IPS-20b (cell line): ENCODE data around the gene FGF21.
"Not testable (repeated sequence)": the region's sequence is repeated elsewhere in the genome, so short reads cannot be mapped to it uniquely, and the experiment has no call there.

ENCODE experiments used
- H3K27ac ChIP-seq: one replicate; pipeline ENCODE4 v1.5.1; 2013; ENCODE audit warnings: low read length
- H3K27me3 ChIP-seq: 2 replicates; pipeline ENCODE4 v1.6.1; 2013; ENCODE audit warnings: mild to moderate bottlenecking, low read length, inconsistent platforms; ENCODE audit not compliant: insufficient read depth
- H3K36me3 ChIP-seq: 2 replicates; pipeline ENCODE4 v1.6.1; 2013; ENCODE audit warnings: low read depth, mild to moderate bottlenecking, inconsistent platforms, low read length, moderate library complexity; ENCODE audit not compliant: insufficient read depth
- H3K4me1 ChIP-seq: 2 replicates; pipeline ENCODE4 v1.6.1; 2013; ENCODE audit warnings: mild to moderate bottlenecking, control low read depth, inconsistent platforms, low read length, moderate library complexity; ENCODE audit not compliant: insufficient read depth
- H3K4me3 ChIP-seq: 2 replicates; pipeline ENCODE4 v1.5.1; 2013; ENCODE audit warnings: mild to moderate bottlenecking, low read length, inconsistent platforms
- H3K9ac ChIP-seq: 2 replicates; pipeline ENCODE4 v1.6.1; 2013; ENCODE audit warnings: low read depth, mild to moderate bottlenecking, inconsistent platforms, low read length, moderate library complexity
- H3K9me3 ChIP-seq: 2 replicates; pipeline ENCODE4 v1.6.1; 2013; ENCODE audit warnings: mild to moderate bottlenecking, low read depth, low read length, inconsistent platforms; ENCODE audit not compliant: insufficient read depth

The FGF21 gene

GRCh38 chr19:48757741-48758144 is 2.4 kb downstream of the FGF21 start:
- Histone ChIP-seq H3K27ac (no peak overlapping the region), H3K27me3 (peaks cover 33% of the 10 kb centered on the region), H3K4me3 (no peak overlapping the region), H3K36me3 (no peaks in the 10 kb centered on the region), H3K9ac (no peak overlapping the region), H3K4me1 (peaks cover 11% of the 10 kb centered on the region; the same call in 1 of the 2 replicates), H3K9me3 (no peaks in the 10 kb centered on the region)

GRCh38 chr19:48760504-48761205 is 5.3 kb downstream of the FGF21 start:
- Histone ChIP-seq H3K9ac (no peak overlapping the region), H3K4me3 (no peak overlapping the region), H3K36me3 (no peaks in the 10 kb centered on the region), H3K4me1 (no peaks in the 10 kb centered on the region), H3K27ac (no peak overlapping the region), H3K9me3 (no peaks in the 10 kb centered on the region), H3K27me3 (peaks cover 22% of the 10 kb centered on the region)

DNA sequence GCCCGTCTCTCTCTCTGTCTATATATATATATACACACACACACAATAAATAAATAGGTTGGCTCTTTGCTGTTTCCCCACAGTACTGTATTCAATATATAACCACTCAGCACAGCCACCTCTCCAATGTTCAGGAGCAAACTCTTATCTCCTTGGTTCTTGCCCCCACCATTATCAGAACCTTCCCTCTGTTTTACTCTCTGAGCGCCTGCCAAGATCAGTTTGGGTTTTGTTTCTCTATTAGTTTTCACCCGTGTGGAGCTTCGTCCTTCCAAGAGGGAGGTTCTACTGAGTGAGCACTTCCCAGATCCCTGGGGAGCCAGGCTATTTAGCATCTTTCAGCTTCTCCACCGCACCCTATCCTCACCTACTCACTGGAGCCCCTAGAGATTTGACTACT is 10.5 kb downstream of the FGF21 start:
- not testable (repeated sequence) for H3K9ac ChIP-seq, H3K36me3 ChIP-seq
- H3K27me3 ChIP-seq = peaks cover 19% of the 10 kb centered on the region

GRCh38 chr19:48768171-48768753 is 12.9 kb downstream of the FGF21 start:
- not testable (repeated sequence) for H3K4me3 ChIP-seq, H3K9ac ChIP-seq, H3K9me3 ChIP-seq, H3K27ac ChIP-seq, H3K4me1 ChIP-seq, H3K27me3 ChIP-seq, H3K36me3 ChIP-seq

More for the DNA sequence above, 10.5 kb downstream of the FGF21 start:
- not testable (repeated sequence) for H3K4me3 ChIP-seq, H3K27ac ChIP-seq, H3K9me3 ChIP-seq, H3K4me1 ChIP-seq

- no peaks in the 10 kb centered on the region for H3K4me1 ChIP-seq
- no peak overlapping the region for H3K4me3 ChIP-seq
- no peak overlapping the region for H3K9ac ChIP-seq
- no peak overlapping the region for H3K27ac ChIP-seq
- H3K36me3 ChIP-seq = no peaks in the 10 kb centered on the region
- H3K27me3 ChIP-seq = no peaks in the 10 kb centered on the region
- no peaks in the 10 kb centered on the region for H3K9me3 ChIP-seq
These were observed 13.8 kb downstream of the FGF21 start for GRCh38 chr19:48768994-48769713.

DNA sequence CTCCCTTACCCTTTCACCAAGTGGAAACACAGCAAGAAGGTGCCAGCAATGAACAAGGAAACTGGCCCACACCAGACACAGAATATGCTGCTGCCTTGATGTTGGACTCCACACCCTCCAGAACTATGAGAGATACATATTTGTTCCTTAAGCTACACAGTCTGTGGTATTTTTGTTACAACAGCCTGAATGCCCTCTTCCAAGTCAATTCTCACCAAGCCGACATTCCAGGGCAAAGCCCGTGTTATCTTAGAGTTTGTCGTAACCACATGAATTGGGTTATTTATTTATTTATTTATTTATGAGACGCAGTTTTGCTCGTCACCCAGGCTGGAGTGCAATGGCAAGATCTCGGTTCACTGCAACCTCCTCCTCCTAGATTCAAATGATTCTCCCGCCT is 14.9 kb downstream of the FGF21 start:
- no peak overlapping the region for H3K27ac ChIP-seq
- H3K9me3 ChIP-seq = no peaks in the 10 kb centered on the region
- no peaks in the 10 kb centered on the region for H3K27me3 ChIP-seq
- no peak overlapping the region for H3K9ac ChIP-seq
- H3K4me1 ChIP-seq = no peaks in the 10 kb centered on the region
- H3K4me3 ChIP-seq = no peak overlapping the region
- H3K36me3 ChIP-seq = no peaks in the 10 kb centered on the region

- Histone ChIP-seq H3K27me3 (no peaks in the 10 kb centered on the region), H3K4me3 (no peak overlapping the region), H3K4me1 (no peaks in the 10 kb centered on the region), H3K9ac (no peak overlapping the region), H3K36me3 (no peaks in the 10 kb centered on the region), H3K9me3 (no peaks in the 10 kb centered on the region), H3K27ac (no peak overlapping the region)
These were observed 15.6 kb downstream of the FGF21 start for GRCh38 chr19:48770734-48771472.

GRCh38 chr19:48772503-48772953 is 17.2 kb downstream of the FGF21 start:
- Histone ChIP-seq H3K36me3 (no peaks in the 10 kb centered on the region), H3K9me3 (no peaks in the 10 kb centered on the region), H3K27me3 (no peaks in the 10 kb centered on the region), H3K4me1 (no peaks in the 10 kb centered on the region), H3K27ac (no peak overlapping the region), H3K4me3 (no peak overlapping the region), H3K9ac (no peak overlapping the region)

DNA sequence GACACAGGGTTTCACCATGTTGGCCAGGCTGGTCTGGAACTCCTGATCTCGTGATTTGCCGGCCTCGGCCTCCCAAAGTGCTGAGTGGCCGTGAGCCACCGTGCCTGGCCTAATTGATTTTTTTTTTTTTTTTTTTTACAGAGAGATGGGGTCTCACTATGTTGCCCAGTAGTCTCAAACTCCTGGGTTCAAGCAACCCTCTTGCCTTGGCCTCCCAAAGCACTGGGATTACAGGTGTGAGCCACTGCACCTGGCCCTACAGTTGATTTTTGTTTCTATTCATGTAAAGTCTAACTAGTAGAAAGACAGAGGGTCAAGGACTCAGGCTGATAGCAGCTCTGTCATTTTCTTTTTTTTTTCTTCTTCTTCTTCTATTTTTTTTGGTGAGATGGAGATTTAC is 21.8 kb downstream of the FGF21 start:
- H3K9me3 ChIP-seq = no peaks in the 10 kb centered on the region

GRCh38 chr19:48777720-48778119 is 22.4 kb downstream of the FGF21 start:
- H3K9ac ChIP-seq = no peak overlapping the region

More for the DNA sequence above, 21.8 kb downstream of the FGF21 start:
- no peaks in the 10 kb centered on the region for H3K36me3 ChIP-seq
- no peak overlapping the region for H3K27ac ChIP-seq
- H3K4me1 ChIP-seq = no peaks in the 10 kb centered on the region
- H3K27me3 ChIP-seq = no peaks in the 10 kb centered on the region
- no peak overlapping the region for H3K9ac ChIP-seq
- H3K4me3 ChIP-seq = no peak overlapping the region

DNA sequence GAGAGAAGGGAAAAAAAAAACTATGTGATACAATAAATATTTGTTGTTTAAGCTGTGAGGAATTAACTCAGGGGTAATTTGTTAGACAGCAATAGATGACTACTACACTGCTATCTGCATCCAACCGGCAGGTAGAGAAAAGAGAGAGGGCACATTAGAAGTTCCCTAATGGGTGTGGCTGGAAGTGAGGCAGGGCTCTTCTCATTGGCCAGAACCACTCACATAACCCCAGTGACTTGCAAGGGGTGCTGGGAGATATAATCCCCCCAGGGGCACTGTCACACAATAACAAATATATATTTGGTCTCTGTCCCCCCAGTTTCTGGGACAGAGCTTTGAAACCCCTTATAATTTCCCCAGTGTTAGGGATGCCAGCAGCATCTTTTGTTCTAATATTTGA is 24.3 kb downstream of the FGF21 start:
- no peak overlapping the region for H3K9ac ChIP-seq
- H3K9me3 ChIP-seq = no peaks in the 10 kb centered on the region
- no peak overlapping the region for H3K4me3 ChIP-seq
- H3K27me3 ChIP-seq = no peaks in the 10 kb centered on the region
- H3K4me1 ChIP-seq = no peaks in the 10 kb centered on the region
- no peak overlapping the region for H3K27ac ChIP-seq
- H3K36me3 ChIP-seq = no peaks in the 10 kb centered on the region

More at GRCh38 chr19:48777720-48778119, 22.4 kb downstream of the FGF21 start:
- H3K9me3 ChIP-seq = no peaks in the 10 kb centered on the region
- H3K4me3 ChIP-seq = no peak overlapping the region
- no peaks in the 10 kb centered on the region for H3K4me1 ChIP-seq
- no peak overlapping the region for H3K27ac ChIP-seq
- no peaks in the 10 kb centered on the region for H3K36me3 ChIP-seq
- no peaks in the 10 kb centered on the region for H3K27me3 ChIP-seq
